Liver (tissue), 9 donors: ENCODE results near the gene HACL1. TPM values are rescaled to one million over a fixed set of nuclear protein-coding genes. Genes with fewer than 3 reads are reported as not detected.

Experiments
- DNase-seq: peaks from one replicate; pipeline ENCODE4 v3.0.0-alpha.2; 2017; ENCODE audit warnings: low spot score
- H3K27ac ChIP-seq, 2 donors: one replicate each; pipeline ENCODE4 v1.7.0; 2013; ENCODE audit warnings: inconsistent platforms in 2 of 2, low read length in 2 of 2, control low read depth in 1 of 2, low read depth in 1 of 2, mild to moderate bottlenecking in 1 of 2
- H3K27me3 ChIP-seq, 4 donors: one replicate each; pipeline versions ENCODE4 v1.6.1 to v1.7.0; 2013; ENCODE audit warnings: low read length in 3 of 4, inconsistent platforms in 1 of 4, mild to moderate bottlenecking in 1 of 4, moderate library complexity in 1 of 4; ENCODE audit not compliant: control insufficient read depth in 4 of 4, insufficient read depth in 4 of 4
- H3K36me3 ChIP-seq, 4 donors: one replicate each; pipeline versions ENCODE4 v1.6.1 to v1.7.0; 2013; ENCODE audit warnings: low read length in 3 of 4, mild to moderate bottlenecking in 3 of 4, low read depth in 1 of 4, moderate library complexity in 1 of 4; ENCODE audit not compliant: control insufficient read depth in 4 of 4, insufficient read depth in 3 of 4
- H3K4me1 ChIP-seq, 4 donors: one replicate each; pipeline versions ENCODE4 v1.6.1 to v1.7.0; 2013; ENCODE audit warnings: low read length in 3 of 4, mild to moderate bottlenecking in 3 of 4, moderate library complexity in 1 of 4; ENCODE audit not compliant: control insufficient read depth in 4 of 4, insufficient read depth in 4 of 4
- H3K4me3 ChIP-seq, 3 donors: one replicate each; pipeline versions ENCODE4 v1.6.1 to v1.7.0; 2013; ENCODE audit warnings: low read length in 3 of 3, control low read depth in 1 of 3, low read depth in 1 of 3, mild to moderate bottlenecking in 1 of 3
- H3K9ac ChIP-seq, 2 donors: one replicate each; pipeline ENCODE4 v1.7.0; 2013; ENCODE audit warnings: low read length in 2 of 2, mild to moderate bottlenecking in 2 of 2, moderate library complexity in 2 of 2, control low read depth in 1 of 2, low read depth in 1 of 2
- H3K9me3 ChIP-seq, 4 donors: one replicate each; pipeline versions ENCODE4 v1.6.1 to v1.7.0; 2013; ENCODE audit warnings: low read length in 3 of 4; ENCODE audit not compliant: control insufficient read depth in 4 of 4
- CTCF ChIP-seq: fragments of 150-350 bp; IDR thresholded peaks from 2 replicates; pipeline ENCODE4 v1.5.1; 2017; ENCODE audit warnings: improper control_type of control experiment, low read depth, low read length; ENCODE audit not compliant: missing input control
- FOXA1 ChIP-seq: IDR thresholded peaks from 2 replicates; pipeline ENCODE4 v1.6.1; 2016; ENCODE audit warnings: antibody characterized with exemption
- FOXA2 ChIP-seq: IDR thresholded peaks from 2 replicates; pipeline ENCODE4 v1.6.1; 2016; ENCODE audit warnings: antibody characterized with exemption
- HNF4A ChIP-seq, 2 donors: conservative IDR thresholded peaks; 2 replicates each; pipeline ENCODE4 v1.6.1; 2016; ENCODE audit warnings: antibody characterized with exemption in 2 of 2, mild to moderate bottlenecking in 2 of 2
- HNF4G ChIP-seq: IDR thresholded peaks from 2 replicates; pipeline ENCODE4 v1.6.1; 2016; ENCODE audit warnings: antibody characterized with exemption
- MAX ChIP-seq: IDR thresholded peaks from 2 replicates; pipeline ENCODE4 v1.6.1; 2016; ENCODE audit warnings: antibody characterized with exemption
- NR2F2 ChIP-seq: IDR thresholded peaks from 2 replicates; pipeline ENCODE4 v1.6.1; 2016; ENCODE audit warnings: antibody characterized with exemption
- RAD21 ChIP-seq, 2 donors: IDR thresholded peaks; 2 replicates each; pipeline ENCODE4 v1.6.1; 2016; ENCODE audit warnings: antibody characterized with exemption in 2 of 2, mild to moderate bottlenecking in 2 of 2
- REST ChIP-seq: IDR thresholded peaks from 2 replicates; pipeline ENCODE4 v1.6.1; 2016; ENCODE audit warnings: antibody characterized with exemption, mild to moderate bottlenecking
- RXRA ChIP-seq, 2 donors: IDR thresholded peaks; 2 replicates each; pipeline ENCODE4 v1.6.1; 2017 to 2018; ENCODE audit warnings: antibody characterized with exemption in 2 of 2, mild to moderate bottlenecking in 1 of 2
- TAF1 ChIP-seq: conservative IDR thresholded peaks from 2 replicates; pipeline ENCODE4 v1.6.1; 2016; ENCODE audit warnings: antibody characterized with exemption, mild to moderate bottlenecking
- YY1 ChIP-seq: IDR thresholded peaks from 2 replicates; pipeline ENCODE4 v1.6.1; 2016; ENCODE audit warnings: antibody characterized with exemption, mild to moderate bottlenecking
- WGBS: extraction: QIAGEN DNeasy Blood & Tissue Kit; methylation state at CpG from one replicate; pipeline ENCODE4 v1.1.7; 2013; 5-methylcytosine and 5-hydroxymethylcytosine counted together
- polyA plus RNA-seq, 2 donors: library from polyadenylated mRNA; stranded (reverse) in 1 of 2; unstranded in 1 of 2; fragments of 200-250 nt in 1 of 2; fragments of >200 nt in 1 of 2; fragmentation: Nextera tagmentation in 1 of 2; extraction: Ambion mirVana in 1 of 2; gene quantifications; one replicate each; pipeline versions ENCODE4 v1.2.1 to v1.2.3, GENCODE V29; 2013 to 2015
- total RNA-seq, 2 donors: library from RNA; depleted of rRNA; stranded (reverse); fragments of >200 nt; gene quantifications; one replicate each; pipeline ENCODE4 v1.2.3, GENCODE V29; 2014
- donor health status: healthy.
- donor health status: healthy.
- donor health status: healthy.
- donor health status: healthy.
- donor health status: healthy.

The HACL1 gene
- total and polyA plus RNA-seq, 4 donors = 13.4 to 46.9 (median 32.2) TPM

- Histone ChIP-seq H3K36me3 (no peaks in the 10 kb centered on the region), H3K9me3 (no peaks in the 10 kb centered on the region), H3K27ac (no peak overlapping the region), H3K4me3 (no peak overlapping the region), H3K4me1 (no peaks in the 10 kb centered on the region), H3K9ac (no peak overlapping the region), H3K27me3 (no peaks in the 10 kb centered on the region)
- no peak for TF ChIP-seq RXRA (IDR thresholded peaks at IDR 0.05)
- no peak for TF ChIP-seq YY1
- TF ChIP-seq FOXA2 = no peak
- TF ChIP-seq RAD21 (IDR thresholded peaks at IDR 0.05) = no peak
- TF ChIP-seq NR2F2 = no peak
- no peak for TF ChIP-seq HNF4A (conservative IDR thresholded peaks at IDR 0.05)
- TF ChIP-seq FOXA1 = no peak
- TF ChIP-seq MAX = no peak
- TF ChIP-seq TAF1 = no peak
- DNase-seq = no peak
- 94% methylated on average over 4 of the region's 4 CpGs for WGBS
Observed at GRCh38 chr3:15514663-15515340, 86.6 kb downstream of the HACL1 start.

- Histone ChIP-seq H3K4me1 (no peaks in the 10 kb centered on the region), H3K4me3 (no peak overlapping the region), H3K36me3 (no peaks in the 10 kb centered on the region), H3K27ac (no peak overlapping the region), H3K9ac (no peak overlapping the region), H3K9me3 (no peaks in the 10 kb centered on the region), H3K27me3 (no peaks in the 10 kb centered on the region)
- WGBS = 80% methylated on average over 5 of the region's 5 CpGs
- TF ChIP-seq HNF4G (no peak), HNF4A (conservative IDR thresholded peaks at IDR 0.05) (peak; percentile 29 to 43)
- no peak for DNase-seq
Observed at GRCh38 chr3:15513810-15514662, 87.3 kb downstream of the HACL1 start.

GRCh38 chr3:15513116-15513515 lies 88.3 kb downstream of the HACL1 start:
- WGBS = 89% methylated on average over 7 of the region's 7 CpGs
- Histone ChIP-seq H3K4me3 (no peak overlapping the region), H3K4me1 (no peaks in the 10 kb centered on the region), H3K27ac (no peak overlapping the region), H3K36me3 (no peaks in the 10 kb centered on the region), H3K27me3 (no peaks in the 10 kb centered on the region), H3K9ac (no peak overlapping the region), H3K9me3 (no peaks in the 10 kb centered on the region)
- no peak for TF ChIP-seq CTCF
- TF ChIP-seq YY1 = no peak
- TF ChIP-seq HNF4A (conservative IDR thresholded peaks at IDR 0.05) = no peak
- TF ChIP-seq TAF1 = no peak
- no peak for TF ChIP-seq RXRA (IDR thresholded peaks at IDR 0.05)
- no peak for TF ChIP-seq NR2F2
- TF ChIP-seq FOXA1 = no peak
- no peak for TF ChIP-seq REST
- DNase-seq = no peak
